ENCODE data around the gene PHGDH. TPM values are rescaled to one million over a fixed set of nuclear protein-coding genes. Genes with fewer than 3 reads are reported as not detected.

Gene PHGDH
- total and polyA plus RNA-seq, 9 donors = 34.1 to 488 (median 62.8) TPM

DNA sequence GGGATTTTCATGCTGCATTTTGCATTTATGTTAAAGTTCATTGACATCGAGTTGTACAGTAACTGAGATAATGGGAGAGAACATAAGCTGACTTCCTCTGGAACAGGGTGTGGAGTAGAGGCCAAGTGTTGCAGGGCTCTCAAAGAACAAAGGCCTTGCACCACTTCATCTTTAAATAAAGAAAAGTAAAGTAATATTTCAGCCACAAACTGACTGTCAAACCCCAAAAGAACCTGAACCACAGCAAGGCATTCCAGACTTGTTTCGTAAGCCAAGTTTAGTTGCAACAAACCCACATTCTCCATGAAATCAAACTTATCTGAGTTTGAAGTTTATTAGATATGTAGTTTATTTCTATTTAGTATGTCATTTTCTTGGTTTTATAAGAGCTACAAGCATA lies 76.0 kb downstream of the PHGDH start:
- no peaks in the 10 kb centered on the region for H3K36me3 ChIP-seq
- peaks cover 3% of the 10 kb centered on the region for H3K4me1 ChIP-seq (ENCODE audit: insufficient read depth)
- H3K4me3 ChIP-seq = no peak overlapping the region
- DNase-seq = no peak
- intact Hi-C loops (cut with DNase I) = no loop called here
- H3K27ac ChIP-seq = no peak overlapping the region
- TF ChIP-seq POLR2A (IDR thresholded peaks at IDR 0.05) = no peak
- no peak for TF ChIP-seq EP300 (IDR thresholded peaks at IDR 0.05)
- TF ChIP-seq, protein P1, sequence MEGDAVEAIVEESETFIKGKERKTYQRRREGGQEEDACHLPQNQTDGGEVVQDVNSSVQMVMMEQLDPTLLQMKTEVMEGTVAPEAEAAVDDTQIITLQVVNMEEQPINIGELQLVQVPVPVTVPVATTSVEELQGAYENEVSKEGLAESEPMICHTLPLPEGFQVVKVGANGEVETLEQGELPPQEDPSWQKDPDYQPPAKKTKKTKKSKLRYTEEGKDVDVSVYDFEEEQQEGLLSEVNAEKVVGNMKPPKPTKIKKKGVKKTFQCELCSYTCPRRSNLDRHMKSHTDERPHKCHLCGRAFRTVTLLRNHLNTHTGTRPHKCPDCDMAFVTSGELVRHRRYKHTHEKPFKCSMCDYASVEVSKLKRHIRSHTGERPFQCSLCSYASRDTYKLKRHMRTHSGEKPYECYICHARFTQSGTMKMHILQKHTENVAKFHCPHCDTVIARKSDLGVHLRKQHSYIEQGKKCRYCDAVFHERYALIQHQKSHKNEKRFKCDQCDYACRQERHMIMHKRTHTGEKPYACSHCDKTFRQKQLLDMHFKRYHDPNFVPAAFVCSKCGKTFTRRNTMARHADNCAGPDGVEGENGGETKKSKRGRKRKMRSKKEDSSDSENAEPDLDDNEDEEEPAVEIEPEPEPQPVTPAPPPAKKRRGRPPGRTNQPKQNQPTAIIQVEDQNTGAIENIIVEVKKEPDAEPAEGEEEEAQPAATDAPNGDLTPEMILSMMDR (IDR thresholded peaks at IDR 0.05) = no peak
- no peaks in the 10 kb centered on the region for H3K27me3 ChIP-seq
- H3K9me3 ChIP-seq = no peaks in the 10 kb centered on the region
- WGBS, 3 donors = 55 to 58% (median 56%) methylated on average over 2 of the region's 2 CpGs

DNA sequence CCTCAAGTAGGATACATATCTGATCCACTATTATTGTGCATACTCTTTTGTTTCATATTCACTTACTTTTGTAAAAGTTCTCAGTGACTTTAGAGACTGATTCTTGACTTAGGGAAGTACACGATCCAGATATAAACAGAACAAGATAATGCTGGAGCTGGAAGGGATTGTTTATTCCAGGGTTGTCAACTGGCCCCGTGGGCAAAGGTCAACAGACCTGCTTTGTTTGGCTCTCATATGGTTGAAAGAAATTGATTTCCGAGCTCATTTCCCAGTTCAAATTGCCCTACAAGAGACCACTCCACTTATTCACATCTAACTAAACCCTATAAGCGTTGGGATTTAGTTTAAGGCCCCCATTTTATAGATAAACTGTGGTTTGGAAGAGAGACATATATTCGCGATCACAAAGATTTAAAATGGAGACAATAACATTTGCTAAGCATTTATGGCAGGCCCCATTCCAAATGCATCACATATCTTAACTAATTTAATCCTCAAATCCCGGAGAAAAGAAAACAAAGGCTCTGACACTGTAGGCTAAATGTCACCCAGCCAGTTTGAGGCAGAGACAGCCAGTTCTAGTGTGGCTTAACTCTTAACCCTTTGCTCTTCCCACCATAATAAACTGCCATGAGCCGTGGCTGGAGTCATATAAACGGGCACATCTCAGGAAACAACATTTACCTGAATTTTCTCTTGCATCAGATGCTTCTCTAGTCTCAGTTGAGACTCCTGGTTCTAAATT lies 78.9 kb downstream of the PHGDH start:
- Histone ChIP-seq H3K9me3 (no peaks in the 10 kb centered on the region), H3K36me3 (no peaks in the 10 kb centered on the region), H3K27me3 (no peaks in the 10 kb centered on the region), H3K4me3 (no peak overlapping the region), H3K4me1 (ENCODE audit: insufficient read depth) (no peaks in the 10 kb centered on the region), H3K27ac (no peak overlapping the region)
- intact Hi-C loops (cut with DNase I) = no loop called here
- TF ChIP-seq, protein P1 (IDR thresholded peaks at IDR 0.05) = no peak
- TF ChIP-seq POLR2A (IDR thresholded peaks at IDR 0.05) (no peak), EP300 (IDR thresholded peaks at IDR 0.05) (no peak)
- 70 to 76% (median 74%) methylated on average over 9 of the region's 9 CpGs for WGBS, 3 donors
- no peak for DNase-seq

DNA sequence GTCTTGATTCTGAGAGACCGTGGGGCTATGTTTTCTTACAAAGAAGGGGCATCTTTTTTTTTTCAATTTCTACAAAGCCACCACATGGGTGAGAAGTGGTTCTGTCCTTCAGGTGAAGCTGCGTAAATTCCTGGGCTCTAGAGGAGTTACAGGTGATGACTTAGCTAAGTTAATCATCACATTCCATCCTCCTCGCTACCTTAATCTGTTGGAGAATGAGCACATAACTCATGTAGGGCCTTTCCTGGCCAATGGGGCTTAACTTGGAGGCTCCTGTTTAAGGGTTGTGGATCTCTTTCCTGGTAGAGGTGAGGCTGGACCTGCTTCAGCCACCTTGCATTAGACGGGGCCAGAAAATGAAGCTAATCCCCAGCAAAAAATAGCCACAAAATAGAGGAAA lies 79.6 kb downstream of the PHGDH start:
- Histone ChIP-seq H3K9me3 (no peaks in the 10 kb centered on the region), H3K4me3 (no peak overlapping the region), H3K27me3 (no peaks in the 10 kb centered on the region), H3K27ac (no peak overlapping the region), H3K36me3 (no peaks in the 10 kb centered on the region), H3K4me1 (ENCODE audit: insufficient read depth) (no peaks in the 10 kb centered on the region)
- no peak for DNase-seq
- intact Hi-C loops (cut with DNase I) = no loop called here
- TF ChIP-seq, protein P1 (IDR thresholded peaks at IDR 0.05) = no peak
- TF ChIP-seq EP300 (IDR thresholded peaks at IDR 0.05) (no peak), POLR2A (IDR thresholded peaks at IDR 0.05) (no peak)
- 90 to 97% (median 92%) methylated on average over 4 of the region's 4 CpGs for WGBS, 3 donors

Other genes with a start within 250 kb of the PHGDH start
- not detected for gene HSD3B1, start 204.7 kb upstream of the PHGDH start, total RNA-seq
- 10 to 100 TPM in 1 of 2 donors, under 1 TPM in 1; 0.06 to 69.2 TPM for gene HSD3B1, start 204.7 kb upstream of the PHGDH start, polyA plus RNA-seq
- gene ZNF697, start 63.7 kb upstream of the PHGDH start, total RNA-seq = 1 to 10 TPM; 3.0 to 9.1 (median 6.7) TPM
- 1 to 10 TPM; 3.6 to 6.2 TPM for gene ZNF697, start 63.7 kb upstream of the PHGDH start, polyA plus RNA-seq
- gene HMGCS2, start 57.0 kb downstream of the PHGDH start, total RNA-seq = 1 to 10 TPM in 1 of 7 donors, under 1 TPM in 4, not detected in 2; 0.12 to 1.7 (median 0.48) TPM
- under 1 TPM; 0.15 to 0.17 TPM for gene HMGCS2, start 57.0 kb downstream of the PHGDH start, polyA plus RNA-seq
- 1 to 10 TPM in 1 of 7 donors, under 1 TPM in 1, not detected in 5; 0.36 to 2.4 TPM for gene REG4, start 99.5 kb downstream of the PHGDH start, total RNA-seq
- not detected for gene REG4, start 99.5 kb downstream of the PHGDH start, polyA plus RNA-seq
- gene ADAM30, start 184.6 kb downstream of the PHGDH start, total RNA-seq = not detected
- not detected for gene ADAM30, start 184.6 kb downstream of the PHGDH start, polyA plus RNA-seq

All from ovary (tissue), 9 donors.